ACHN (cell line): ENCODE measurements around the gene ILDR2.
A peak's percentile ranks its signal among the peaks of the same experiment; 100 is the strongest.

Source experiments
- DNase-seq: peaks from one replicate; pipeline ENCODE4 v3.0.0-alpha.2; 2015
- in situ Hi-C: cut with HindIII; loops from 2 replicates; pipeline ENCODE4 v1.10.0; 2017; ENCODE audit warnings: low sequenced_read_pairs, low pct_ligation_motif_present, low pct_unique_long_range_greater_than_20kb

ILDR2 gene, protein sequence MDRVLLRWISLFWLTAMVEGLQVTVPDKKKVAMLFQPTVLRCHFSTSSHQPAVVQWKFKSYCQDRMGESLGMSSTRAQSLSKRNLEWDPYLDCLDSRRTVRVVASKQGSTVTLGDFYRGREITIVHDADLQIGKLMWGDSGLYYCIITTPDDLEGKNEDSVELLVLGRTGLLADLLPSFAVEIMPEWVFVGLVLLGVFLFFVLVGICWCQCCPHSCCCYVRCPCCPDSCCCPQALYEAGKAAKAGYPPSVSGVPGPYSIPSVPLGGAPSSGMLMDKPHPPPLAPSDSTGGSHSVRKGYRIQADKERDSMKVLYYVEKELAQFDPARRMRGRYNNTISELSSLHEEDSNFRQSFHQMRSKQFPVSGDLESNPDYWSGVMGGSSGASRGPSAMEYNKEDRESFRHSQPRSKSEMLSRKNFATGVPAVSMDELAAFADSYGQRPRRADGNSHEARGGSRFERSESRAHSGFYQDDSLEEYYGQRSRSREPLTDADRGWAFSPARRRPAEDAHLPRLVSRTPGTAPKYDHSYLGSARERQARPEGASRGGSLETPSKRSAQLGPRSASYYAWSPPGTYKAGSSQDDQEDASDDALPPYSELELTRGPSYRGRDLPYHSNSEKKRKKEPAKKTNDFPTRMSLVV

DNA sequence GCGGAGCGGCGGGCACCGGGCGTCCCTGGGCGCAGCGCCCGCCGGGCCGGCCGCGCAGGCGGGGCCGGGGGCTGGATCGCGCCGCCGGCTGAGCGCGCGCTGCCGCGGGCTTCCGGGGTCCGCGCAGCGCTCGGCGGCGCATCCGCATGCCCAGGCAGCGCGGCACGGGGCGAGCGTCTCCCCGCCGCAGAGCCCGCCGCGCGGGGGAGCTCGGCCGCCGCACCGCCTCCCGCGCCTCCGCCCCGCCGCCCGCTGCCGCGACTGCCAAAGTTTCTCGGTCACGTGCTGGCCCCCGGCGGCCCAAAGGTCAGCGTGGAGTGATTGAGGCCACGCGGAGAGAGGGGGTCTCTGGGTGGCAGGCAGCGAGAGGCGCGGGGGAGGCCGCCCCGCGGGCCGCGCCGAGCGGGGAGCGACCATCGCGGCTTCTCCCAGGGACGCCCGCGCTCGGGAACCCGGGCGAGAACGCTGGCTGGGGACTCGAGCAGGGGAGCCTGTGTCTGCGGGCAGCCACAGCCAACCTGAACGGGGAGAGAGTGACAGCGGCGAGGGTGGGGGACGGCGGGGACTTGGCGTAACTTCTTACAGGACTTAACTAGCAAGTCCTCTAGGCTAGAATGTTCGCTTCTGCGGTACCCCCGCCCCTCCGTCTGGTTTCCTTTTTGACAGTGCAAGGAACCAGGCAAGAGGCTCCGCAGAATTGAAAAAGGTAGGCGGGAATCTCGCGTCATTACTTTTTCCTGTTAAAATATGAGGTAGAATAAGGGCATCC is at the start of gene ILDR2:
Gene ILDR2, minus strand, starts transcription at position 180 of the 769 bp plus-strand sequence. CDS start 272 bp downstream, outside the sequence.
- peak; percentile 68 for DNase-seq
- in situ Hi-C loops, result no loop called here

DNA sequence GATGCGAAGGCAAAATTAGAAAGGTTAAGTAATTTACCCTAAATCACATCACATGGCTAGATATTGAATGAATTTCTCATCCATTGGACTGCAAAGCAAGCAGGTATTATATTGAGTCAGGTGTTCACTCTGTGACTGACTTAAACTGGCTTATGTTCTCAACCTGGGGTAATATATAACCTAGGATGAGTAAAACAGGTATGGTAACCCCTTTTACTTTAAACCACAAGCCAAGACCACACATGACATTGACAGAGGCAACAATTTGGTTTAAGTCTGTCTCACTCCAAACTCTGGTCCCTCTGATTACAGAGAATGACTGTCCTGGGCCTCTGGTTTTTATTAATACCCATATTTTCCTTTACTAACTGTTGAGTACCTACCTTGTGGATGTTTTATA is 47.0 kb upstream of the ILDR2 start:
- DNase-seq, result no peak
- in situ Hi-C loops, result no loop called here

- in situ Hi-C loops, result no loop called here
- no peak for DNase-seq
These were observed 40.9 kb upstream of the ILDR2 start for GRCh38 chr1:167016100-167016750.

- in situ Hi-C loops, result no loop called here
- no peak for DNase-seq
These were observed 38.0 kb upstream of the ILDR2 start for GRCh38 chr1:167013108-167013929.

DNA sequence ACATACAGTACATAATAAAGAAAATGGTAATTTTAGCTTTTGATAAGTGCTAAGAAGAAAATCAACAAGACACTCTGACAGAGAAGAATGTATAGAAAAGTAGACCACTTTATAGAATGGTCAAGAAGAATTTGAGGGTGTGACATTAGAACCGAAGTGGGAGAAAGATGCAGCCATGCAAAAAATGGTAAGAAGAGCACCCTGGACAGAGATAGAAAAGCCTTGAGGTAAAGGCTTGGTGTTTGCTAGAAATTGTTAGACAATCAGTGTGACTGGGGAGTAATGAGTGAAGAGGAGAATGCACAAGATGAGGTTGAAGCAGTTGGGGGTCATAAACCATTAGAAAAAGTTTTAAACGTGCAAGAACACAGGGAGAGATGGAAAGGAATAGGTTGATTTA is 37.2 kb upstream of the ILDR2 start:
- DNase-seq, result no peak
- in situ Hi-C loops, result no loop called here

DNA sequence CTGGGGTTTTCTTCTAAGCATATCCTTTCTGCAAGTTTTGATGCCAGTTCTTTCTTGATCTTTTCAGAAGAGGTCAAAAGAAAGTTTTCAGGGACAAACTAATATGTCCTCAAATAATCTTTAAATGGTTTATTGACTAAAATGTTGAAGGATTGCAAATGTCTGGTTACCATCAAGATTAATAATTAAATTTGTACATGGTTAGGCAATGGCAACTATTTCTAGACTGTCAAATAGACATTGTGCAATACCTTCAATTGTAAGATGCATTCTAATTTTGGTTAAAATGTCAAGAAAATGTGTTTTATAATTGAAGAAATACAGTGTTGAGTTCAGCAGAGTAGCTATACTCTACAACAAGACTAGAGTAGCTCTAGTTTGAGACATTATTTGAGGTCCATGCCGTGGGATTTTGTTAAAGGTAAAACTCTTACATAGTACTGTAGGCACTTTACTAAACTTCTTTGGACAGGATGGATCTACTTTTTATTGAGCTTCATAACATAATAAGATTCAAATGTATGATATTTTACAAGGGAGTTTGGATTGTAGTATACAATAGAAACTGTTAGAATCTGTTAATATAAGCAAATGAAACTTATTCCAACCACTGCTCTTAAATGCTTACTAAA is 36.3 kb upstream of the ILDR2 start:
- in situ Hi-C loops, result no loop called here
- no peak for DNase-seq

GRCh38 chr1:167003711-167004110 is 28.4 kb upstream of the ILDR2 start:
- in situ Hi-C loops, result no loop called here
- peak; percentile 70 for DNase-seq

GRCh38 chr1:167002354-167002753 is 27.0 kb upstream of the ILDR2 start:
- DNase-seq, result no peak
- in situ Hi-C loops, result no loop called here

- no peak for DNase-seq
- in situ Hi-C loops, result no loop called here
These were observed 25.2 kb upstream of the ILDR2 start for GRCh38 chr1:167000546-167000945.

DNA sequence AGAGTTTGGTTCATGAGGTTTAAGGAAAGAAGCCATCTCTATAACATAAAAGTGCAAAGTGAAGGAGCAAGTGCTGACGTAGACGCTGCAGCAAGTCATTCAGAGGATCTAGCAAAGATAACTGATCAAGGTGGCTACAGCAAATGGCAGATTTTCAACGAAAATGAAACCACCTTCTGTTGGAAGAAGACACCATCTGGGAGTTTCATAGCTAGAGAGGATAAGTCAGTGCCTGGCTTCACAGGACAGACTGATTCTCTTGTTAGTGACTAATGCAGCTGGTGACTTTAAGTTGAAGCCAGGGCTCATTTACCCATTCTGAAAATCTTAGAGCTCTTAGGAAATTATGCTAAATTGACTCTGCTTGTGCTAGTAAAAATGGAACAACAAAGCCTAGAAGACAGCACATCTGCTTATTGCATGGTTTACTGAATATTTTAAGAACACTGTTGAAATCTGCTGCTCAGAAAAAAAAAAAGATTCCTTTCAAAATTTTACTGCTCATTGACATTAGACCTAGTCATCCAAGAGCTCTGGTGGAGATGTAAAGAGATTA is 24.2 kb upstream of the ILDR2 start:
- in situ Hi-C loops, result no loop called here

GRCh38 chr1:166999075-166999474 is 23.7 kb upstream of the ILDR2 start:
- in situ Hi-C loops, result no loop called here

More for the DNA sequence above, 24.2 kb upstream of the ILDR2 start:
- no peak for DNase-seq

GRCh38 chr1:166988974-166989515 is 13.7 kb upstream of the ILDR2 start, which contains the start of gene MAEL:
TSS of gene MAEL (plus strand) at chr1:166989280. CDS start at chr1:166989353, 73 bp downstream.
- no peak for DNase-seq
- in situ Hi-C loops, result no loop called here

More at GRCh38 chr1:166999075-166999474, 23.7 kb upstream of the ILDR2 start:
- DNase-seq, result no peak

DNA sequence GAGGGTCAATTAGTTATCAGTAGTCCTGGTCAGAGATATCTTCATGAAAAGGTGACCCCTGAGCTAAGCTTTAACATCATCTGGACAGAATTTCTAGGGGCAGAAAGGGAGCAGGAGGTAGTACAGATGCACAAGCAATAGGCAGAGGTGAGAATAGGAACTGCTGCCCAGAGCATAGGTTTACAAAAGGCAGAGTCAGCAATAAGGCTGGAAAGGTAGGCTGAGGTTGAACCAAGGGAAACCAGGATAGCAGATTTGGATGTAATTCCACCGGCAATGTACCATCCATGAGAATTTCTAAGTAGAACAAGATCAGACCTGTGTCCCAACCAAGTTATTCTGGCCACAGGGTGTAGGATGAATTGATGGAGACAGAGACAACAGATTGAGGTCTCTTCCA is 6.2 kb upstream of the ILDR2 start:
- in situ Hi-C loops, result no loop called here
- no peak for DNase-seq

DNA sequence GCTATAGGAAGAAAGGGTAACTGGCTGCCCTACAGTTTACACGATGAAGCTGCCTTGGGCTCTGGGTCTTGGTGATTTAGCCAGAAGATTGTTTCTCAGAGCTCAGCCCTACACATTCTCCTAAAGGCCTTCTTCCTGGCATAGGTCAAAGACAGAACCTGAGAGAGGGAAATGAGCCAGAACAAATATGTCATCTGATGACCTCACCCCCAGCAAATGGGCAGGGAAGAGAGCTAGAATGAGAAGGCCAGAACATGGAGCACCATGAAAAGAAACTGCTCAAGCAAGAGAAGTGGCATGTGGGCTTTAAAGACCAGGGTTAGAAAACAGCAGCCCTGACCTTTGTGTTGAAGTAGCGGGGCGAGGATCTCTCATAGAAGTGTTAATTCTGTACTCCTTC is 5.5 kb upstream of the ILDR2 start:
- peak; percentile 40 for DNase-seq
- in situ Hi-C loops, result no loop called here

- no peak for DNase-seq
- in situ Hi-C loops, result no loop called here
These were observed 5.0 kb upstream of the ILDR2 start for GRCh38 chr1:166980383-166980782.

DNA sequence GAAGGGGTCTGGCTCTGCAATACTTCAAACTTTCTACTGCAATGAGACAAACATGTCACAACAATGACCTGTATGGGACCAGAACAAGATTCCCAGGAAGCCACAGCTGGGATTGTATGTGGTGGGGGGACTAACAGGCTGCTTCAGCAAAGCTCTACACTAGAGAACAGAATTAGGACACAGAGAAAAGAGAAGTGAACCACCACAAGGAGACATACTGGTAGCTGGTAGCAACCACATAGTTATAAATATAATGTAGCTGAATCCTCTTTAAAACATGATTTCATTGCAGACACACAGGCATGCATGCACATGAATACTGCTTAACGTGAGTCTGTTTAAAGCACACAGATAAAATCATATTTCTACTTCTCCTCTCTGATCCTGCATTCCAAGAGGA is 3.5 kb upstream of the ILDR2 start:
- in situ Hi-C loops, result no loop called here
- no peak for DNase-seq

DNA sequence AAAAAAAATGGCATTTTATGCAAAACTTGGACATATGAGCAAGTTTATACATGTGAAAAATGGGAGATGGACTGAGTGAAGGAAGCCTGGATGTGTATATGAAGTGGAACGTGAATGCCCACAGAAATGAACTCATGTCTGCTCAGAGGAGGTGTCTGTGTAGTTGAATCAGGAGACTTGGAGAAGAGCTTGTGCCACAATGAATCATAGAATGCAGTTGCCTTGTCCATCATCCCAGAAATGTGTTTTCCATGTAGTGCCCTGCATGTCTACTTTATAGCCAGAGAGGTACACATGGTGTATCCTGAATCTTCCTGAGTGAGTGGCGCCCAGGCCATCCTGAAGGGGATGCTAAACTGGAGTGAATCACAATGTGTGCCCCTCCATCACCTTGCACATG is 2.6 kb upstream of the ILDR2 start:
- in situ Hi-C loops, result no loop called here
- no peak for DNase-seq
